OCI-LY1 (cell line): ENCODE results near the gene B9D2.

Source experiments
- H2AFZ ChIP-seq: fragments of 200-600 bp; sonication (generic), shearing (Covaris generic); 2 replicates; pipeline ENCODE4 v1.6.0; 2014; ENCODE audit warnings: antibody characterized with exemption, mild to moderate bottlenecking, low read length
- H3F3A ChIP-seq: fragments of 200-600 bp; sonication (generic), shearing (Covaris generic); 2 replicates; pipeline ENCODE4 v1.6.0; 2014; ENCODE audit warnings: mild to moderate bottlenecking, antibody characterized with exemption, low read length, moderate library complexity; ENCODE audit not compliant: insufficient read depth
- H3K27ac ChIP-seq: fragments of 200-600 bp; sonication (generic); 2 replicates; pipeline ENCODE4 v1.5.1; 2014; ENCODE audit warnings: low read length, mixed run types, mild to moderate bottlenecking, low read depth; ENCODE audit not compliant: poor library complexity, severe bottlenecking
- H3K27me3 ChIP-seq: fragments of 200-600 bp; sonication (generic); 2 replicates; pipeline ENCODE4 v1.6.0; 2014; ENCODE audit warnings: antibody characterized with exemption, mild to moderate bottlenecking, low read length, moderate library complexity; ENCODE audit not compliant: insufficient read depth
- H3K36me3 ChIP-seq: fragments of 200-600 bp; sonication (generic); 2 replicates; pipeline ENCODE4 v1.6.1; 2014; ENCODE audit warnings: mild to moderate bottlenecking, antibody characterized with exemption, low read length, moderate library complexity, mixed read lengths; ENCODE audit not compliant: insufficient read depth
- H3K4me1 ChIP-seq: fragments of 200-600 bp; sonication (generic); 2 replicates; pipeline ENCODE4 v1.5.1; 2014; ENCODE audit warnings: mild to moderate bottlenecking, low read length, moderate library complexity; ENCODE audit not compliant: insufficient read depth, severe bottlenecking
- H3K4me2 ChIP-seq: fragments of 200-600 bp; sonication (generic), shearing (Covaris generic); 2 replicates; pipeline ENCODE4 v1.6.1; 2014; ENCODE audit warnings: low read length
- H3K4me3 ChIP-seq: fragments of 200-600 bp; sonication (generic); 2 replicates; pipeline ENCODE4 v1.5.1; 2014; ENCODE audit warnings: low read length, low read depth, mild to moderate bottlenecking, mixed read lengths; ENCODE audit not compliant: poor library complexity, severe bottlenecking
- H3K79me2 ChIP-seq: fragments of 200-600 bp; shearing (Covaris generic); 2 replicates; pipeline ENCODE4 v1.6.1; 2016; ENCODE audit warnings: mixed run types, low read length, mixed read lengths; ENCODE audit not compliant: insufficient read depth
- H3K9ac ChIP-seq: fragments of 200-600 bp; sonication (generic), shearing (Covaris generic); 2 replicates; pipeline ENCODE4 v1.6.1; 2014; ENCODE audit warnings: mild to moderate bottlenecking, low read length, mixed read lengths
- H3K9me2 ChIP-seq: fragments of 200-600 bp; sonication (generic), shearing (Covaris generic); 2 replicates; pipeline ENCODE4 v1.6.1; 2014; ENCODE audit warnings: low read depth, mild to moderate bottlenecking, low read length, mixed read lengths
- H3K9me3 ChIP-seq: fragments of 200-600 bp; shearing (Covaris generic); 2 replicates; pipeline ENCODE4 v1.6.1; 2014; ENCODE audit warnings: low read length, mixed read lengths
- H4K20me1 ChIP-seq: fragments of 200-600 bp; sonication (generic), shearing (Covaris generic); 2 replicates; pipeline ENCODE4 v1.6.0; 2016; ENCODE audit warnings: mild to moderate bottlenecking, low read length; ENCODE audit not compliant: insufficient read depth
- EZH2 ChIP-seq: fragments of 200-600 bp; sonication (generic), shearing (Covaris generic); IDR thresholded peaks from 2 replicates; pipeline ENCODE4 v1.8.0; 2017; ENCODE audit warnings: borderline replicate concordance, mixed run types, mild to moderate bottlenecking, antibody characterized with exemption, low read length, moderate library complexity, mixed read lengths
- TF ChIP-seq, protein P1 (sequence below): fragments of 200-600 bp; sonication (generic), shearing (Covaris generic); IDR thresholded peaks from 2 replicates; pipeline ENCODE4 v1.5.1; 2017; ENCODE audit warnings: mild to moderate bottlenecking, antibody characterized with exemption, low read length, moderate library complexity, mixed read lengths

Gene B9D2

DNA sequence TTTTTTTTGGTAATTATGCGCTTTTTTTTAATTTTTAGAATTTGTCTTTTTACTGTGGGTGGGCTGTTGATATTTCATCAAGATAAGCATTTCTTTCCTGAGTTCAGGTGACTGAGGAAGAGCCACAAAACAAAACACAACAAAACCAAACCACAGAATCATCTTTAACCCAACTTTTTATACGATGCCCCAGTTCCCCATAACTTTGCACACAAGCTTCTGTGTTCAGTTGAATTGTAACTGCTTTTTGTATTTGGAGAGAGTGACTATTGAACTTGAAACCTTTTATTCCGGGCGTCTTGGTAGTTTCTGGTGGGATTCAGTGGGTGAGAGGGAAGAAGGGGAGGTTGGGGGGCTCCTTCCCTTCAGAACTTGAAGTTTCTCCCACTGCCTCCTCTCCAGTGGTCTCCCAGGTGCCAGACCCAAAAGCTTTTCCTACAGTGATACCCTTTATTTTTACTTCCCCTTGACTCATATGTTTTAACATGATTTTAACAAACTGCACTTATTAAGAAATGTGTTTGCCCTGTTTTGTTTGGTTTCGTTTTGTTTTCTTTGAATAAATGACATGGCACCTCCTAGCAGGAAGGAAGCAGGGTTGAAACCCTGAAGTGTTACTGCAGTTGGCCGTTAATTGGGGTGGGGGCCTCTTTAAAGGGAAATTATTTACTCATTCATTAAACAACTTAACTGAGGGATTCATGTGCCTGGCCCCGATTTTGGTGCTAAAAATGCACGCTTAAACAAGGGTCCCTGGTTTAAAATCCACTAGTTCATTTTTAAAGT lies 56.7 kb downstream of the B9D2 start:
- Histone ChIP-seq H3K36me3 (peaks cover 62% of the 10 kb centered on the region), H3F3A (peaks cover 9% of the 10 kb centered on the region; the same call in 1 of the 2 replicates), H3K9me3 (no peaks in the 10 kb centered on the region), H3K9me2 (no peaks in the 10 kb centered on the region), H3K4me1 (peaks cover 35% of the 10 kb centered on the region), H3K4me3 (no peak overlapping the region), H2AFZ (no peak overlapping the region), H3K9ac (no peak overlapping the region), H3K27me3 (no peaks in the 10 kb centered on the region), H3K4me2 (no peak overlapping the region), H3K27ac (peak overlapping the region; percentile 82), H4K20me1 (no peaks in the 10 kb centered on the region), H3K79me2 (peaks cover 9% of the 10 kb centered on the region)
- TF ChIP-seq, protein P1, sequence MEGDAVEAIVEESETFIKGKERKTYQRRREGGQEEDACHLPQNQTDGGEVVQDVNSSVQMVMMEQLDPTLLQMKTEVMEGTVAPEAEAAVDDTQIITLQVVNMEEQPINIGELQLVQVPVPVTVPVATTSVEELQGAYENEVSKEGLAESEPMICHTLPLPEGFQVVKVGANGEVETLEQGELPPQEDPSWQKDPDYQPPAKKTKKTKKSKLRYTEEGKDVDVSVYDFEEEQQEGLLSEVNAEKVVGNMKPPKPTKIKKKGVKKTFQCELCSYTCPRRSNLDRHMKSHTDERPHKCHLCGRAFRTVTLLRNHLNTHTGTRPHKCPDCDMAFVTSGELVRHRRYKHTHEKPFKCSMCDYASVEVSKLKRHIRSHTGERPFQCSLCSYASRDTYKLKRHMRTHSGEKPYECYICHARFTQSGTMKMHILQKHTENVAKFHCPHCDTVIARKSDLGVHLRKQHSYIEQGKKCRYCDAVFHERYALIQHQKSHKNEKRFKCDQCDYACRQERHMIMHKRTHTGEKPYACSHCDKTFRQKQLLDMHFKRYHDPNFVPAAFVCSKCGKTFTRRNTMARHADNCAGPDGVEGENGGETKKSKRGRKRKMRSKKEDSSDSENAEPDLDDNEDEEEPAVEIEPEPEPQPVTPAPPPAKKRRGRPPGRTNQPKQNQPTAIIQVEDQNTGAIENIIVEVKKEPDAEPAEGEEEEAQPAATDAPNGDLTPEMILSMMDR = no peak
- TF ChIP-seq EZH2 = no peak

DNA sequence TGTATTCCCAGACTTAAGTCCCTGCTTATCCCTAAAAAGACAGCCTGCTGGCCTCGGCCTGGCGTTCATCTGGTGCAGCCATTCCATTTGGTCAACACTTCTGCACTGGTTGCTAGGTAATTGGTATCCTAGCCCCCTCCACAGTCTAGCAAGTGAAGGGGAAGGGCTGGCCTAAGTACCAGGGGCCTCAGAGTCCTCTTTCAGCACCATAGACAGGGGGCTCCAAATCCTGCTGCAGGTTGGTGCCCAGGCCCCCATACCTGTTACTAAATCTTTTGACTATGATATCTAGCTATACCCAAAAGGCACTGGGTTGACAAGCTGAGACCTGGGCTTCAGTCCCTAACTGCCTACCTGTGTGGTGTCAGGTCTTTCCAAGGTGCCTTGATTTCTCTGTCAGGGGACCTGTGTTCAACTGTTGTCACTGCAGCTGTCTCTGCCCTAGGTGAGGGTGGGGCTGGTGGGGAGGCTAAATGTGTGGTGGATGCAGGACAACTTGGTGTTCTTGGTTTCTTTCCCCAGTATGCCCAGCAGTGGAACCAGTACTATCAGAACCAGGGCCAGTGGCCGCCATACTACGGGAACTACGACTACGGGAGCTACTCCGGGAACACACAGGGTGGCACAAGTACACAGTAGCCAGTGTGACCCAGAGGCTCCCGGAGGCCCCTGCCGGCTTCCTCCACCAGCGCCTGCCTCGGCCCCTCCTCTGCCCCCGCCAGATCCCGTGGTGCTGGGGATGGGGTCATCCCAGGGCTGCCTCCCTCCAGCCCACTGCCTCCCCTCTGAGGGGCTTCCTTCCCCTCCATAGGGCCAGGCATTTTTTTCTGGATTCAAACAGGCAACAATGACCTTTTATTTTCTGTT lies 57.8 kb downstream of the B9D2 start:
- Histone ChIP-seq H3K4me2 (no peak overlapping the region), H3K9me2 (no peaks in the 10 kb centered on the region), H2AFZ (no peak overlapping the region), H4K20me1 (no peaks in the 10 kb centered on the region), H3K79me2 (peaks cover 8% of the 10 kb centered on the region), H3K9ac (no peak overlapping the region), H3K9me3 (no peaks in the 10 kb centered on the region), H3K4me3 (no peak overlapping the region), H3K27me3 (no peaks in the 10 kb centered on the region), H3K36me3 (peaks cover 72% of the 10 kb centered on the region), H3K4me1 (peaks cover 31% of the 10 kb centered on the region), H3K27ac (no peak overlapping the region), H3F3A (peaks cover 9% of the 10 kb centered on the region; the same call in 1 of the 2 replicates)
- TF ChIP-seq EZH2 = no peak
- TF ChIP-seq, protein P1 = no peak

DNA sequence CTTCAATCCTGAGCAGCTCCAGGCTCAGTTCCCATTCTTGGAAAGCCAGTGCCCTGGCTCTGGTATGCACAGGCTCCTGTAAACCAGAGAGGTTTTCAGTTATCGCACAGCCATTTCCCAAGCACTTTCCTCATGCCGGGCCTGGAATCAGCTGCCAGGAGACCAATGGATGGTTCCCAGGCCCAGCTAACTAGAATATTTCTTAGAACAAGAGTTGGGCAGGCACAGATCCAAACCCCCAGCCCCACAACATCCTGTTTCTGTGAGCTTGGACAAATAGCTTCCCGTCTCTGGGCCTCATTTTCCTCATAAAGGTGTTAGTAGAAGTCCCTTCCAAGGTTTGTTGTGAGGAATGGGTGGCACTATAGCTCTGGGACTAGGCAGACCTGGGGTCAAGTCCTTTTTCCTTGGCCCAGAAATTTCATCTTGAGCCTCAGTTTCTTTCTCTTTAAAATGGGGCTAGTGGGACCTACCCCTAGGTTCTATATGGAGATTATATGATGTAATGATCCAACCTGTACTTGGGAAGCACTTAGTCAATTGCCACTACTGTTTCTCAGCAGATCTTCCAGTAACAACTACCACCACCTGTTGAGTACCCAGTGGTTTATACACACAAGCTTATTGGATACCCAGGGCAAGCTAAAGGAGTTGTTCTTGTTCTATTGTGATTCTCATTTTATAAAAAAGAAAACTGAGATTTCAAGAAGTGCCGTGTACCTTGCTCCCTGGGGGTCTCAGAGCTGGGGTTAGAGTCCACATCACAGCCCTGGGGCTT lies 59.1 kb downstream of the B9D2 start:
- Histone ChIP-seq H2AFZ (no peak overlapping the region), H3K4me3 (no peak overlapping the region), H3K9ac (no peak overlapping the region), H3K27ac (no peak overlapping the region), H3K79me2 (no peaks in the 10 kb centered on the region), H3K27me3 (no peaks in the 10 kb centered on the region), H3K9me2 (no peaks in the 10 kb centered on the region), H3K36me3 (peaks cover 84% of the 10 kb centered on the region), H3F3A (peaks cover 9% of the 10 kb centered on the region; the same call in 1 of the 2 replicates), H3K4me1 (peaks cover 24% of the 10 kb centered on the region), H3K4me2 (no peak overlapping the region), H4K20me1 (no peaks in the 10 kb centered on the region), H3K9me3 (no peaks in the 10 kb centered on the region)
- TF ChIP-seq, protein P1 = no peak
- TF ChIP-seq EZH2 = no peak
